Mesenteric fat pad (tissue), 1 donor: ENCODE data around the gene CYP1A1. TPM values are rescaled to one million over a fixed set of nuclear protein-coding genes. Genes with fewer than 3 reads are reported as not detected.

Experiments used
- DNase-seq: peaks from one replicate; pipeline ENCODE4 v3.0.0-alpha.2; 2020; ENCODE audit warnings: low spot score
- total RNA-seq: library from RNA; stranded (reverse); fragmentation: NEBNext Ultra II Directional; extraction: Animal tissue kit (Norgen Biotek cat#: 25700); gene quantifications from one replicate; pipeline ENCODE4 v1.2.1, GENCODE V29; 2021
- donor health status: DM: yes; HTN: yes; CAD: no.

CYP1A1 gene
- total RNA-seq, 1 donor from 2014 or later = 65.0 TPM

GRCh38 chr15:74695597-74696397 is 29.5 kb downstream of the CYP1A1 start, which contains the start of gene EDC3:
Gene EDC3 (minus strand): TSS chr15:74696024. CDS start chr15:74675124, 20,900 bp downstream.
- DNase-seq = peak; percentile 95

GRCh38 chr15:74692327-74692726 is 33.0 kb downstream of the CYP1A1 start:
- DNase-seq = no peak

GRCh38 chr15:74683758-74684157 is 41.6 kb downstream of the CYP1A1 start:
- no peak for DNase-seq

GRCh38 chr15:74682954-74683353 is 42.4 kb downstream of the CYP1A1 start:
- no peak for DNase-seq

GRCh38 chr15:74680456-74680855 is 44.9 kb downstream of the CYP1A1 start:
- DNase-seq = no peak

GRCh38 chr15:74676801-74677200 is 48.5 kb downstream of the CYP1A1 start:
- no peak for DNase-seq

GRCh38 chr15:74674161-74674560 is 51.2 kb downstream of the CYP1A1 start:
- DNase-seq = no peak

GRCh38 chr15:74669627-74670026 is 55.7 kb downstream of the CYP1A1 start:
- DNase-seq = no peak

Other genes starting within 250 kb of the CYP1A1 start
- gene ARID3B, start 184.3 kb downstream of the CYP1A1 start, total RNA-seq = 5.8 TPM
- 51.4 TPM for gene CLK3, start 109.7 kb downstream of the CYP1A1 start, total RNA-seq
- gene EDC3, start 29.5 kb downstream of the CYP1A1 start, total RNA-seq = 27.2 TPM
- not detected for gene CYP1A2, start 23.3 kb upstream of the CYP1A1 start, total RNA-seq
- gene CSK, start 56.6 kb upstream of the CYP1A1 start, total RNA-seq = 46.9 TPM
- gene LMAN1L, start 87.3 kb upstream of the CYP1A1 start, total RNA-seq = not detected
- not detected for gene CPLX3, start 101.1 kb upstream of the CYP1A1 start, total RNA-seq
- gene ULK3, start 117.6 kb upstream of the CYP1A1 start, total RNA-seq = 31.5 TPM
- gene SCAMP2, start 147.8 kb upstream of the CYP1A1 start, total RNA-seq = 108 TPM
- 32.2 TPM for gene MPI, start 164.5 kb upstream of the CYP1A1 start, total RNA-seq
- 91.4 TPM for gene FAM219B, start 181.3 kb upstream of the CYP1A1 start, total RNA-seq
- 175 TPM for gene COX5A, start 212.5 kb upstream of the CYP1A1 start, total RNA-seq
- 10.7 TPM for gene RPP25, start 231.2 kb upstream of the CYP1A1 start, total RNA-seq